ENCODE data around the gene MAST2. TPM values are rescaled to one million over a fixed set of nuclear protein-coding genes. Genes with fewer than 3 reads are reported as not detected.
A peak's percentile ranks its signal among the peaks of the same experiment; 100 is the strongest.
"Not testable (repeated sequence)": the region's sequence is repeated elsewhere in the genome, so short reads cannot be mapped to it uniquely, and the experiment has no call there.

Gene MAST2
- total RNA-seq, 1 experiment from 2014 or later, result 52.8 TPM

- Histone ChIP-seq H3K4me3 (ENCODE audit: low read length) (no peak overlapping the region), H3K79me2 (ENCODE audit: low read length) (peaks cover 95% of the 10 kb centered on the region), H3K9me2 (replicated peaks; ENCODE audit: insufficient read depth, low read length) (no peaks in the 10 kb centered on the region), H3K9me3 (ENCODE audit: low read length) (no peaks in the 10 kb centered on the region), H3K27ac (ENCODE audit: low read length) (peak overlapping the region; percentile 74), H2AFZ (ENCODE audit: low read length) (no peak overlapping the region), H3K36me3 (ENCODE audit: insufficient read depth, low read length) (no peaks in the 10 kb centered on the region), H3K4me2 (ENCODE audit: low read depth, low read length, poor library complexity, severe bottlenecking) (peak overlapping the region; percentile 40), H3K4me1 (ENCODE audit: low read length) (peaks cover 73% of the 10 kb centered on the region), H4K20me1 (ENCODE audit: insufficient read depth, low read depth, low read length) (no peaks in the 10 kb centered on the region), H3K9ac (ENCODE audit: low read length) (no peak overlapping the region), H3K27me3 (ENCODE audit: low read length) (no peaks in the 10 kb centered on the region)
- DNase-seq, result no peak
Measured at GRCh38 chr1:45926330-45926729, 122.9 kb downstream of the MAST2 start.

GRCh38 chr1:45927231-45927915 is 124.0 kb downstream of the MAST2 start:
- Histone ChIP-seq H3K79me2 (ENCODE audit: low read length) (peaks cover 95% of the 10 kb centered on the region), H3K4me1 (ENCODE audit: low read length) (peaks cover 63% of the 10 kb centered on the region)
- not testable (repeated sequence) for H3K9ac ChIP-seq (ENCODE audit: low read length); H3K4me2 ChIP-seq (ENCODE audit: low read depth, low read length, poor library complexity, severe bottlenecking); H3K4me3 ChIP-seq (ENCODE audit: low read length); H3K9me2 ChIP-seq (replicated peaks; ENCODE audit: insufficient read depth, low read length); DNase-seq; H4K20me1 ChIP-seq (ENCODE audit: insufficient read depth, low read depth, low read length); H3K36me3 ChIP-seq (ENCODE audit: insufficient read depth, low read length); H3K27ac ChIP-seq (ENCODE audit: low read length); H3K9me3 ChIP-seq (ENCODE audit: low read length); H2AFZ ChIP-seq (ENCODE audit: low read length); H3K27me3 ChIP-seq (ENCODE audit: low read length)

GRCh38 chr1:45928486-45929205 is 125.2 kb downstream of the MAST2 start:
- Histone ChIP-seq H2AFZ (ENCODE audit: low read length) (no peak overlapping the region), H3K4me2 (ENCODE audit: low read depth, low read length, poor library complexity, severe bottlenecking) (no peak overlapping the region), H3K27me3 (ENCODE audit: low read length) (no peaks in the 10 kb centered on the region), H3K79me2 (ENCODE audit: low read length) (peaks cover 95% of the 10 kb centered on the region), H3K36me3 (ENCODE audit: insufficient read depth, low read length) (no peaks in the 10 kb centered on the region), H4K20me1 (ENCODE audit: insufficient read depth, low read depth, low read length) (no peaks in the 10 kb centered on the region), H3K4me3 (ENCODE audit: low read length) (no peak overlapping the region), H3K9me2 (replicated peaks; ENCODE audit: insufficient read depth, low read length) (no peaks in the 10 kb centered on the region), H3K4me1 (ENCODE audit: low read length) (peaks cover 50% of the 10 kb centered on the region), H3K9ac (ENCODE audit: low read length) (no peak overlapping the region), H3K27ac (ENCODE audit: low read length) (peak overlapping the region; percentile 56), H3K9me3 (ENCODE audit: low read length) (no peaks in the 10 kb centered on the region)
- DNase-seq, result no peak

GRCh38 chr1:45929257-45929687 is 125.9 kb downstream of the MAST2 start:
- Histone ChIP-seq H4K20me1 (ENCODE audit: insufficient read depth, low read depth, low read length) (no peaks in the 10 kb centered on the region), H3K27ac (ENCODE audit: low read length) (peak overlapping the region; percentile 56), H3K36me3 (ENCODE audit: insufficient read depth, low read length) (0 out of 2 replicates have a peak, but pooled peaks cover 2% of the 10 kb centered on the region), H3K27me3 (ENCODE audit: low read length) (no peaks in the 10 kb centered on the region), H3K9me3 (ENCODE audit: low read length) (no peaks in the 10 kb centered on the region), H3K4me2 (ENCODE audit: low read depth, low read length, poor library complexity, severe bottlenecking) (no peak overlapping the region), H2AFZ (ENCODE audit: low read length) (no peak overlapping the region), H3K4me3 (ENCODE audit: low read length) (no peak overlapping the region), H3K4me1 (ENCODE audit: low read length) (peaks cover 44% of the 10 kb centered on the region), H3K9me2 (replicated peaks; ENCODE audit: insufficient read depth, low read length) (no peaks in the 10 kb centered on the region), H3K9ac (ENCODE audit: low read length) (no peak overlapping the region), H3K79me2 (ENCODE audit: low read length) (peaks cover 95% of the 10 kb centered on the region)
- DNase-seq, result no peak

- no peak for DNase-seq
- Histone ChIP-seq H3K4me1 (ENCODE audit: low read length) (peaks cover 41% of the 10 kb centered on the region), H3K9me2 (replicated peaks; ENCODE audit: insufficient read depth, low read length) (no peaks in the 10 kb centered on the region), H3K4me3 (ENCODE audit: low read length) (no peak overlapping the region), H3K27ac (ENCODE audit: low read length) (no peak overlapping the region), H3K9me3 (ENCODE audit: low read length) (no peaks in the 10 kb centered on the region), H3K36me3 (ENCODE audit: insufficient read depth, low read length) (0 out of 2 replicates have a peak, but pooled peaks cover 2% of the 10 kb centered on the region), H2AFZ (ENCODE audit: low read length) (no peak overlapping the region), H3K27me3 (ENCODE audit: low read length) (no peaks in the 10 kb centered on the region), H3K79me2 (ENCODE audit: low read length) (peaks cover 95% of the 10 kb centered on the region), H3K4me2 (ENCODE audit: low read depth, low read length, poor library complexity, severe bottlenecking) (no peak overlapping the region), H3K9ac (ENCODE audit: low read length) (no peak overlapping the region), H4K20me1 (ENCODE audit: insufficient read depth, low read depth, low read length) (no peaks in the 10 kb centered on the region)
Measured at GRCh38 chr1:45930258-45931150, 127.1 kb downstream of the MAST2 start.

GRCh38 chr1:45932205-45932604 is 128.8 kb downstream of the MAST2 start:
- DNase-seq; H2AFZ ChIP-seq (ENCODE audit: low read length); H3K4me3 ChIP-seq (ENCODE audit: low read length); H3K36me3 ChIP-seq (ENCODE audit: insufficient read depth, low read length); H3K9ac ChIP-seq (ENCODE audit: low read length); H3K27me3 ChIP-seq (ENCODE audit: low read length); H3K9me3 ChIP-seq (ENCODE audit: low read length); H3K9me2 ChIP-seq (replicated peaks; ENCODE audit: insufficient read depth, low read length); H3K27ac ChIP-seq (ENCODE audit: low read length); H3K4me2 ChIP-seq (ENCODE audit: low read depth, low read length, poor library complexity, severe bottlenecking); H4K20me1 ChIP-seq (ENCODE audit: insufficient read depth, low read depth, low read length): not testable (repeated sequence)
- H3K4me1 ChIP-seq (ENCODE audit: low read length), result peaks cover 29% of the 10 kb centered on the region
- H3K79me2 ChIP-seq (ENCODE audit: low read length), result peaks cover 97% of the 10 kb centered on the region

- no peak for DNase-seq
- peaks cover 98% of the 10 kb centered on the region for H3K79me2 ChIP-seq (ENCODE audit: low read length)
- H3K4me3 ChIP-seq (ENCODE audit: low read length), result no peak overlapping the region
- H3K4me1 ChIP-seq (ENCODE audit: low read length), result peaks cover 19% of the 10 kb centered on the region
- no peak overlapping the region for H3K9ac ChIP-seq (ENCODE audit: low read length)
- H3K9me2 ChIP-seq (replicated peaks; ENCODE audit: insufficient read depth, low read length), result no peaks in the 10 kb centered on the region
- H3K27me3 ChIP-seq (ENCODE audit: low read length), result no peaks in the 10 kb centered on the region
- H3K9me3 ChIP-seq (ENCODE audit: low read length), result no peaks in the 10 kb centered on the region
- peak overlapping the region; percentile 1 for H3K4me2 ChIP-seq (ENCODE audit: low read depth, low read length, poor library complexity, severe bottlenecking)
- H3K27ac ChIP-seq (ENCODE audit: low read length), result peak overlapping the region; percentile 16; the same call in 1 of the 2 replicates
- no peak overlapping the region for H2AFZ ChIP-seq (ENCODE audit: low read length)
- 0 out of 2 replicates have a peak, but pooled peaks cover 2% of the 10 kb centered on the region for H3K36me3 ChIP-seq (ENCODE audit: insufficient read depth, low read length)
- H4K20me1 ChIP-seq (ENCODE audit: insufficient read depth, low read depth, low read length), result no peaks in the 10 kb centered on the region
Measured at GRCh38 chr1:45934947-45935346, 131.5 kb downstream of the MAST2 start.

GRCh38 chr1:45938029-45938428 is 134.6 kb downstream of the MAST2 start:
- Histone ChIP-seq H3K27me3 (ENCODE audit: low read length) (no peaks in the 10 kb centered on the region), H3K4me3 (ENCODE audit: low read length) (no peak overlapping the region), H2AFZ (ENCODE audit: low read length) (no peak overlapping the region), H4K20me1 (ENCODE audit: insufficient read depth, low read depth, low read length) (no peaks in the 10 kb centered on the region), H3K9me2 (replicated peaks; ENCODE audit: insufficient read depth, low read length) (no peaks in the 10 kb centered on the region), H3K79me2 (ENCODE audit: low read length) (peaks cover 97% of the 10 kb centered on the region), H3K9ac (ENCODE audit: low read length) (no peak overlapping the region), H3K36me3 (ENCODE audit: insufficient read depth, low read length) (peaks cover 7% of the 10 kb centered on the region; the same call in 1 of the 2 replicates), H3K4me2 (ENCODE audit: low read depth, low read length, poor library complexity, severe bottlenecking) (no peak overlapping the region), H3K9me3 (ENCODE audit: low read length) (no peaks in the 10 kb centered on the region), H3K4me1 (ENCODE audit: low read length) (peaks cover 19% of the 10 kb centered on the region), H3K27ac (ENCODE audit: low read length) (no peak overlapping the region)
- DNase-seq, result no peak
